NCI-H2196 treated with DMSO at 0.1 percent for 48 hours (cell line): ENCODE data around the gene ZMIZ1.

Experiments used
- DNase-seq: peaks from one replicate; lab custom pipeline; 2025; ENCODE audit not compliant: unreplicated experiment; lab: John Stamatoyannopoulos, UW

Gene ZMIZ1, protein sequence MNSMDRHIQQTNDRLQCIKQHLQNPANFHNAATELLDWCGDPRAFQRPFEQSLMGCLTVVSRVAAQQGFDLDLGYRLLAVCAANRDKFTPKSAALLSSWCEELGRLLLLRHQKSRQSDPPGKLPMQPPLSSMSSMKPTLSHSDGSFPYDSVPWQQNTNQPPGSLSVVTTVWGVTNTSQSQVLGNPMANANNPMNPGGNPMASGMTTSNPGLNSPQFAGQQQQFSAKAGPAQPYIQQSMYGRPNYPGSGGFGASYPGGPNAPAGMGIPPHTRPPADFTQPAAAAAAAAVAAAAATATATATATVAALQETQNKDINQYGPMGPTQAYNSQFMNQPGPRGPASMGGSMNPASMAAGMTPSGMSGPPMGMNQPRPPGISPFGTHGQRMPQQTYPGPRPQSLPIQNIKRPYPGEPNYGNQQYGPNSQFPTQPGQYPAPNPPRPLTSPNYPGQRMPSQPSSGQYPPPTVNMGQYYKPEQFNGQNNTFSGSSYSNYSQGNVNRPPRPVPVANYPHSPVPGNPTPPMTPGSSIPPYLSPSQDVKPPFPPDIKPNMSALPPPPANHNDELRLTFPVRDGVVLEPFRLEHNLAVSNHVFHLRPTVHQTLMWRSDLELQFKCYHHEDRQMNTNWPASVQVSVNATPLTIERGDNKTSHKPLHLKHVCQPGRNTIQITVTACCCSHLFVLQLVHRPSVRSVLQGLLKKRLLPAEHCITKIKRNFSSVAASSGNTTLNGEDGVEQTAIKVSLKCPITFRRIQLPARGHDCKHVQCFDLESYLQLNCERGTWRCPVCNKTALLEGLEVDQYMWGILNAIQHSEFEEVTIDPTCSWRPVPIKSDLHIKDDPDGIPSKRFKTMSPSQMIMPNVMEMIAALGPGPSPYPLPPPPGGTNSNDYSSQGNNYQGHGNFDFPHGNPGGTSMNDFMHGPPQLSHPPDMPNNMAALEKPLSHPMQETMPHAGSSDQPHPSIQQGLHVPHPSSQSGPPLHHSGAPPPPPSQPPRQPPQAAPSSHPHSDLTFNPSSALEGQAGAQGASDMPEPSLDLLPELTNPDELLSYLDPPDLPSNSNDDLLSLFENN

GRCh38 chr10:79068562-79069324, at the start of gene ZMIZ1:
Gene ZMIZ1 (plus strand): TSS chr10:79068966. CDS start chr10:79201633, 132,667 bp downstream.
- peak; percentile 51 for DNase-seq

- DNase-seq = no peak
These were observed 49.2 kb upstream of the ZMIZ1 start for GRCh38 chr10:79019441-79020014.

- no peak for DNase-seq
These were observed 48.7 kb upstream of the ZMIZ1 start for GRCh38 chr10:79020015-79020491.

GRCh38 chr10:79020605-79021004, 48.2 kb upstream of the ZMIZ1 start:
- no peak for DNase-seq

GRCh38 chr10:79021331-79021907, 47.3 kb upstream of the ZMIZ1 start:
- DNase-seq = no peak

DNA sequence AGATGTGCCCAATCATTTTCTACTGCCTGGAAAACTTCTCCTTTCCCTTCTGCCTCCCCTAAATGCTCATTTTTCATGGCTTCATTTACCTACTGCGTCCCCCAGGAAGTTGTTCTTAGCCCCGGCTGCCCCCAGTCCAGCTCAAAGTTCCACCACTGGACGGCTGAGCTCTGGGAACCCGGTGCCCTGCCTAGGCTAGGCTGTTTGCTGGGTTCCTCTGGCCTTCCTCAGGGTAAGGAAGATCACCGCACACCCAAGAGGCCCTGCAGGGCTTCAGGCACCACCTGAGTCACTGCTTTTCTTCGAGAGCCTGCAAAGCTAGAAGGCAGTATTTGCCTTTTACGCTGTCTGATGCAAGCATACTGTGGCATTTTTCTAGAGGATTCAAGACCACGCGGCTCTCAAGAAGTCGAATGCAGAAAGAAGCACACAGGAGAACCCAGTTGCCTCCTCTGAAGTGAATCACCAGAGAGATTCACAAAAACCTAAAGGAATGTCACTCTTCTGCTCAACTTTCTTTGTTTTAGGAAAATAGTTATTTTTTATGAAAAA, 46.7 kb upstream of the ZMIZ1 start:
- DNase-seq = no peak

DNA sequence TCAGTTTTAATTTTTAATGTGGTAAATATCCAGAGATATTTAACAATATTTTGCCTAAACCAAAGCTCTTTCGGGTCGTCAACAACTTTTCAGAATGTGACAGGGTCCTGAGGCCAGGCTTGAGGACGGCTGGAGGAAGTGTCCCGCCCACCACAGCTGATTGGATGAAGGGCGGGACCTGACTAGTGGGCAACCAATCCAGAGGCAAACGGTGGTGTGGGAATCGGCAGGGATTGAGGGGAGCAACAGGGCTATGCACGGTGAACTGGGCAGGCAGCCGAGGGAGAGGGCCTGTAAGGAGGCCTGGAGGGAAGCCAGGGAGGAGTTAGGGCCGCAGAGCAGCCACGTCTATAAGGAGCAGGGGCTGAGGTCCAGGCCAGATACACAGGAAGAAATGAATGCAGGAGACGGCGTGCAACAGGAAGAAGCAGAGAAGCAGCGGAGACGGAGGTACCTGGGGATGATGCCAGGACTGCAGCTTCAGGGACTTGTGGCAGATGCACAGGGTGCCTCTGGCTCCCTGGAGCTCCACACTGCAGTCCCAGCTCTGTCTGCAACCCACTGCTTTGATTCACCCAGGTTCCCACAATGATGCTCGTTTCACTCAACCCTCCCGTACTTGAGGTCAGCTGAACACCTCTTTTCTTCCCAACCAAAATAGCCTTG, 46.1 kb upstream of the ZMIZ1 start:
- peak; percentile 31 for DNase-seq

- peak; percentile 61 for DNase-seq
These were observed 45.3 kb upstream of the ZMIZ1 start for GRCh38 chr10:79023240-79024162.

GRCh38 chr10:79024296-79024695, 44.5 kb upstream of the ZMIZ1 start:
- no peak for DNase-seq

DNA sequence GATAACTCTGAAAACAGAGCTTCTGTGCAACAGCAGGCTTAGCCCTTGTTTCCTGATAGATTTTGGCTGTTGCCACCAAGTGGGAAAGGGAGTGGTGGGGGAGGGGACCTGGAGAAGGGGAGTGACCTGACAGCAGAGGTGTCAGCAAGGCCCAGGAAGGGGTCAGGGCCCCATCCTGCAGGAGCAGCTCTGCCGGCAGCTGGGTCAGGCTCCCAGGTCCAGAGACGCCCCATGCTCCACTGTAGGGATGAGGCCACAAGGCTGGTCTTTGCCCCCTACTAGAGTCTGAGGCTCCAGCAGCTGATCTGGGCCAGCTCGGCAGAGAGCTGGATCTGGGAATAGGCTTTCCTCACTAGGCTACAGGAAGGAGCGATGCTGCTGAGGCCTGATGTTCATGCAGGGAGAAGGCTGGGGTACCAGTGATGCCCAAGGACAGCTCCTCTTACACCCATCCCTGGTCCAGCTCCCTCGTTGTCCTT, 44.0 kb upstream of the ZMIZ1 start:
- DNase-seq = no peak

DNA sequence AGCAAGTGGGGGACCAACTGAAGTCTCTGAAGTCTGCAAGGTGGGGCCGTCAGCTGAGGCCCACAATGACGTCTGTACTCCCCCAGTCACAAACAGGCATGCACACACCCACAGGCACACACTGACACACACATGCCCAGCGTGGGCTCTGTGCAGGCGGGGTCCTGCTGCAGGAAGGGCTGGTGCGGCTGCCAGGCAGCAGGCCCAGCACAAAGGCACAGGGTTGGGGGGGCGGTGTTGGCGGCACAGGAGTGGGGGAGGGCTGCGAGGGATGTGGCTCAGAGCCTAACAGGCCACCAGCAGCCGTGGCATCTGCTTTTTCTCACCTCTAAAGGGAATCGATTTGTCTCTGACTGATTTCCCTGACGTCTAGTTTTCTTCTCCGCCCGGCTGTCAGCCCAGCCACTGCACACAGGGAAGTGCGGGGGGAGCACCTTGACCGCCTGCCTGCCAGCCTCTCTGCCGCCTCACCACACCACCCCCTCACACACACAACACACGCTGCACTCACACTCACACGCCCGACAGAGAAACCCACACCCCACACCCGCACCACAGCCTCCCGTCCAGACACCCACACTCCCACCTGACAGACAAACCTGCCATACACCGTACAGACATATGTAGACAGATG, 43.5 kb upstream of the ZMIZ1 start:
- no peak for DNase-seq

DNA sequence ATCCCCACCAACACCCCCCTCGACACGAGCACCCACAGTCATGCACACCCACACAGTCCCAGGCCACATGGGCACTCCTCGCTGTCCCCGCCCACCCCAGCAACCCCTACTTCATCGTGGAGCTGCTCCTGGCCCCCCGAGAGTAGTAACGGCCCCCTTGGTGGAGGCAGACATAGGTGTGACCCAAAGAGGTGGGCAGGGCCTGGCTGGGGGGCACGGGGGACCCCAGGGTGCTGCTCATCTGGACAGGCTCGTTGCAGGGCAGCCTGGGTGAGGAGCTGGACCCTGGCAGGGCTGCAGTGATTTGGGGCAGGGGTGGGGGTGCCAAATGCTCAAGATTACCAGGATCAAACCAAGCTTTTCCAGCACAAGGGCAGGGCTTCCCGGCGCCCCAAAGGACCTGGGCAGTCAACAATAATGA, 42.4 kb upstream of the ZMIZ1 start:
- no peak for DNase-seq

DNA sequence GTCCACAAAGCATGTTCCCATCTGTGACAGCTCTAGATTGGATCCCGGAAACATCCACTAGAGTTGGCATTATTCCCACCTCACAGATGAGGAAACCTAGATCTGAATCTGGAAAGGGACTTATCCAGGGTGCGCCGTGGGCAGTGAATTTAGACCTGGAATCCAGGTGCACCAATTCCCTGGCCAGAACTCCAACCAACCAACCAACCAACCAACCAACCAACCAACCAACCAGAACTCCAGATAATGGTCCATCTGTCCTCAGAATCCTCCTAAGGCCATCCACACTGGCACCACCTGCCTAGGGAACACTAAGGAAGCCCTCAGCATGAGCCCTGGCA, 42.0 kb upstream of the ZMIZ1 start:
- DNase-seq = no peak

- DNase-seq = peak; percentile 45
These were observed 41.4 kb upstream of the ZMIZ1 start for GRCh38 chr10:79027147-79028055.

DNA sequence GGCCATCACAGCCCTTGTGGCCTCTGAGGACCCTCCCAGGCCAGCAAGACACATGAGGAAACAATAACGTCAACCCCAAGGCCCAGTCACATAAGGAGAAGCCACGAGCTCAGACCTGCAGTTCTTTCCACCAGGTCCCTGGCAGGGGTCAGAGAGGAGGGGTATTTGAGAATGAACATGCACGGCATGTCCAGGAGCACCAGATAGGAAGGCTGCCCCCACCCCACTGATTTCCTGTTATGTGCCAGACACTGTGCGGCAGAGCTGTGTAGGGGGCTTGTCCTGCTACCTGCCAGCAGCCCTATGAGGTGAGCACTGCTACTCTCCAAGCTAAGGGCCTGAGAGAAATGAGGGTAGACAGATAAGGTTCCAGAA, 40.7 kb upstream of the ZMIZ1 start:
- no peak for DNase-seq

GRCh38 chr10:79028451-79029010, 40.2 kb upstream of the ZMIZ1 start:
- DNase-seq = no peak
